HCT116 (cell line): ENCODE results near the gene MOB3A. TPM values are rescaled to one million over a fixed set of nuclear protein-coding genes. Genes with fewer than 3 reads are reported as not detected.

Experiments
- ATAC-seq: fragments of 200-7000 bp; cut with Tn5 transposase; 2 replicates; pipeline ENCODE4 v1.9.1; 2020; ENCODE audit warnings: mild to moderate bottlenecking, moderate library complexity
- BruUV-seq: library from RNA; stranded (reverse); fragments of 400-500 nt; replicated peaks from 2 replicates; lab custom pipeline; 2021; lab: Mats Ljungman, UMichigan
- CTCF ChIA-PET: fragments of 300-600 bp; sonication (Branson Sonifier 250); formaldehyde crosslinking; loops from one replicate; lab custom pipeline; 2021; ENCODE audit warnings: antibody characterized with exemption; lab: Charles Lee
- POLR2A ChIA-PET: fragments of 300-600, 350-600 bp; sonication (Branson Sonifier 250); formaldehyde crosslinking; loops from one replicate; lab custom pipeline; 2021; ENCODE audit warnings: antibody characterized with exemption; lab: Charles Lee
- RAD21 ChIA-PET, 2 experiments: fragments of 300-600 bp; sonication (Branson Sonifier 250); formaldehyde crosslinking; loops; one replicate each; lab custom pipeline; 2023; ENCODE audit warnings: low total read pairs in 2 of 2; ENCODE audit not compliant: uncharacterized antibody in 2 of 2, unreplicated experiment in 2 of 2, low non-redundant PET in 1 of 2; lab: Charles Lee
- DNase-seq: peaks from one replicate; pipeline ENCODE4 v3.0.0-alpha.2; 2010; ENCODE audit warnings: low read depth, low spot score
- H2AFZ ChIP-seq: fragments of 200-600 bp; shearing (Covaris generic), sonication (generic); 2 replicates; pipeline ENCODE4 v1.6.1; 2017; ENCODE audit warnings: low read depth, mixed run types, mixed read lengths, antibody characterized with exemption, low read length; ENCODE audit not compliant: poor library complexity, severe bottlenecking
- H3K27ac ChIP-seq: 2 replicates; pipeline ENCODE4 v1.5.1; 2012; ENCODE audit warnings: low read depth, low read length
- H3K27me3 ChIP-seq: fragments of 200-600 bp; sonication (generic); 2 replicates; pipeline ENCODE4 v1.6.1; 2016; ENCODE audit warnings: mixed run types, low read length, mixed read lengths; ENCODE audit not compliant: insufficient read depth
- H3K36me3 ChIP-seq, 2 experiments: fragments of 200-500 bp in 1 of 2; fragments of 200-600 bp in 1 of 2; sonication (Bioruptor generic) in 1 of 2; sonication (generic) in 1 of 2; 2 replicates each; pipeline versions ENCODE4 v1.5.1 to v1.6.1; 2014 to 2016; ENCODE audit warnings: low read length in 2 of 2, inconsistent platforms in 1 of 2, mixed read lengths in 1 of 2, mixed run types in 1 of 2; ENCODE audit not compliant: insufficient read depth in 2 of 2, control insufficient read depth in 1 of 2
- H3K4me1 ChIP-seq, 2 experiments: fragments of 200-600 bp in 1 of 2; sonication (generic) in 1 of 2; 2 replicates each; pipeline versions ENCODE4 v1.5.1 to v1.6.1; 2012 to 2017; ENCODE audit warnings: low read length in 2 of 2, inconsistent platforms in 1 of 2, mild to moderate bottlenecking in 1 of 2, mixed read lengths in 1 of 2, mixed run types in 1 of 2, moderate library complexity in 1 of 2; ENCODE audit not compliant: insufficient read depth in 2 of 2, control insufficient read depth in 1 of 2
- H3K4me2 ChIP-seq: fragments of 200-600 bp; sonication (generic); 2 replicates; pipeline ENCODE4 v1.6.1; 2017; ENCODE audit warnings: mixed run types, low read length, mixed read lengths
- H3K4me3 ChIP-seq, 2 experiments: fragments of 200-600 bp in 1 of 2; sonication (generic) in 1 of 2; replicated peaks in 1 of 2; 2 replicates each; pipeline ENCODE4 v1.5.1; 2011 to 2016; ENCODE audit warnings: low read length in 2 of 2, control low read depth in 1 of 2, low read depth in 1 of 2, mild to moderate bottlenecking in 1 of 2, mixed read lengths in 1 of 2, mixed run types in 1 of 2
- H3K79me2 ChIP-seq: fragments of 200-600 bp; sonication (generic); 2 replicates; pipeline ENCODE4 v1.6.1; 2017; ENCODE audit warnings: mild to moderate bottlenecking, mixed run types, low read length, moderate library complexity, mixed read lengths; ENCODE audit not compliant: insufficient read depth
- H3K9ac ChIP-seq: fragments of 200-600 bp; sonication (generic); 2 replicates; pipeline ENCODE4 v1.6.1; 2016; ENCODE audit warnings: low read length, mixed read lengths
- H3K9me2 ChIP-seq: fragments of 200-600 bp; sonication (generic), shearing (Covaris generic); 2 replicates; pipeline ENCODE4 v1.6.1; 2017; ENCODE audit warnings: mixed run types, mild to moderate bottlenecking, moderate library complexity; ENCODE audit not compliant: insufficient read depth
- H3K9me3 ChIP-seq, 2 experiments: fragments of 200-500 bp in 1 of 2; fragments of 200-600 bp in 1 of 2; sonication (Bioruptor generic) in 1 of 2; sonication (generic) in 1 of 2; 2 replicates each; pipeline ENCODE4 v1.6.1; 2014 to 2017; ENCODE audit warnings: low read length in 2 of 2, mixed read lengths in 2 of 2, inconsistent platforms in 1 of 2, low read depth in 1 of 2, mild to moderate bottlenecking in 1 of 2, mixed run types in 1 of 2, moderate library complexity in 1 of 2; ENCODE audit not compliant: control insufficient read depth in 1 of 2, insufficient read depth in 1 of 2
- H4K20me1 ChIP-seq: fragments of 200-600 bp; sonication (generic), shearing (Covaris generic); 2 replicates; pipeline ENCODE4 v1.6.1; 2017; ENCODE audit warnings: mixed run types, mild to moderate bottlenecking, moderate library complexity; ENCODE audit not compliant: insufficient read depth
- CBX3 ChIP-seq: IDR thresholded peaks from 2 replicates; pipeline ENCODE4 v1.6.1; 2012; ENCODE audit warnings: low read depth
- CEBPB ChIP-seq: IDR thresholded peaks from 2 replicates; pipeline ENCODE4 v1.6.1; 2012; ENCODE audit warnings: low read depth
- EGR1 ChIP-seq: IDR thresholded peaks from 2 replicates; pipeline ENCODE4 v1.6.1; 2012; ENCODE audit warnings: low read depth
- ELF1 ChIP-seq: IDR thresholded peaks from 2 replicates; pipeline ENCODE4 v1.6.1; 2012; ENCODE audit warnings: low read depth, borderline replicate concordance
- EZH2 ChIP-seq: fragments of 200-600 bp; sonication (generic); IDR thresholded peaks from 2 replicates; pipeline ENCODE4 v1.6.1; 2017; ENCODE audit warnings: antibody characterized with exemption, mixed run types
- EZH2phosphoT487 ChIP-seq: fragments of 200-600 bp; IDR thresholded peaks from 2 replicates; pipeline ENCODE4 v1.6.1; 2018; ENCODE audit warnings: antibody characterized with exemption, borderline replicate concordance
- POLR2A ChIP-seq: IDR thresholded peaks from 2 replicates; pipeline ENCODE4 v1.7.0; 2011; ENCODE audit warnings: borderline replicate concordance; ENCODE audit not compliant: insufficient read depth, insufficient read length; ENCODE audit errors: extremely low read depth
- POLR2AphosphoS5 ChIP-seq: IDR thresholded peaks from 2 replicates; pipeline ENCODE4 v1.6.1; 2011; ENCODE audit warnings: mild to moderate bottlenecking, low read depth, low read length, moderate library complexity
- RAD21 ChIP-seq: IDR thresholded peaks from 2 replicates; pipeline ENCODE4 v1.6.1; 2012; ENCODE audit warnings: low read depth, mild to moderate bottlenecking
- SP1 ChIP-seq: IDR thresholded peaks from 2 replicates; pipeline ENCODE4 v1.6.1; 2012; ENCODE audit warnings: low read depth
- TCF7L2 ChIP-seq: IDR thresholded peaks from 2 replicates; pipeline ENCODE4 v1.7.0; 2011; ENCODE audit warnings: borderline replicate concordance, inconsistent platforms; ENCODE audit not compliant: insufficient read depth, insufficient read length; ENCODE audit errors: extremely low read depth
- YY1 ChIP-seq: IDR thresholded peaks from 2 replicates; pipeline ENCODE4 v1.6.1; 2011; ENCODE audit warnings: low read length, low read depth, moderate library complexity, mild to moderate bottlenecking; ENCODE audit not compliant: insufficient replicate concordance; ENCODE audit errors: extremely low read depth
- ZFX ChIP-seq: fragments of 450-650 bp; IDR thresholded peaks from 2 replicates; pipeline ENCODE4 v1.6.1; 2017
- ZNF274 ChIP-seq: fragments of 200-500 bp; sonication (Bioruptor generic); IDR thresholded peaks from 2 replicates; pipeline ENCODE4 v1.6.1; 2014; ENCODE audit warnings: mild to moderate bottlenecking, low read depth, low read length, inconsistent platforms
- intact Hi-C: fragments of 100-400 bp; cut with micrococcal nuclease; formaldehyde crosslinking; loops from 2 replicates; pipeline ENCODE4 v1.10.0; 2022
- total RNA-seq: library from RNA; stranded (reverse); gene quantifications from one replicate; pipeline ENCODE4 v1.2.1, GENCODE V29; 2021; ENCODE audit not compliant: unreplicated experiment
- TF ChIP-seq, protein P1 (sequence below), 3 experiments: fragments of 200-600 bp in 1 of 3; sonication (generic) in 1 of 3; IDR thresholded peaks in 2 of 3; conservative IDR thresholded peaks in 1 of 3; 2 replicates each; pipeline ENCODE4 v1.5.1; 2012 to 2017; ENCODE audit warnings: low read depth in 2 of 3, low read length in 2 of 3, antibody characterized with exemption in 1 of 3, borderline replicate concordance in 1 of 3, control low read depth in 1 of 3, mild to moderate bottlenecking in 1 of 3, mixed read lengths in 1 of 3, mixed run types in 1 of 3, moderate library complexity in 1 of 3; ENCODE audit not compliant: insufficient read depth in 1 of 3
- TF ChIP-seq, protein P2 (sequence below): IDR thresholded peaks from 2 replicates; pipeline ENCODE4 v1.6.1; 2012
- TF ChIP-seq, protein P3 (sequence below): IDR thresholded peaks from 2 replicates; pipeline ENCODE4 v1.6.1; 2012; ENCODE audit warnings: low read depth
- TF ChIP-seq, protein P4 (sequence below): IDR thresholded peaks from 2 replicates; pipeline ENCODE4 v1.6.1; 2011; ENCODE audit warnings: mild to moderate bottlenecking, low read length, moderate library complexity; ENCODE audit not compliant: insufficient replicate concordance; ENCODE audit errors: extremely low read depth

MOB3A gene
- total RNA-seq, 1 experiment from 2014 or later = 32.1 TPM

DNA sequence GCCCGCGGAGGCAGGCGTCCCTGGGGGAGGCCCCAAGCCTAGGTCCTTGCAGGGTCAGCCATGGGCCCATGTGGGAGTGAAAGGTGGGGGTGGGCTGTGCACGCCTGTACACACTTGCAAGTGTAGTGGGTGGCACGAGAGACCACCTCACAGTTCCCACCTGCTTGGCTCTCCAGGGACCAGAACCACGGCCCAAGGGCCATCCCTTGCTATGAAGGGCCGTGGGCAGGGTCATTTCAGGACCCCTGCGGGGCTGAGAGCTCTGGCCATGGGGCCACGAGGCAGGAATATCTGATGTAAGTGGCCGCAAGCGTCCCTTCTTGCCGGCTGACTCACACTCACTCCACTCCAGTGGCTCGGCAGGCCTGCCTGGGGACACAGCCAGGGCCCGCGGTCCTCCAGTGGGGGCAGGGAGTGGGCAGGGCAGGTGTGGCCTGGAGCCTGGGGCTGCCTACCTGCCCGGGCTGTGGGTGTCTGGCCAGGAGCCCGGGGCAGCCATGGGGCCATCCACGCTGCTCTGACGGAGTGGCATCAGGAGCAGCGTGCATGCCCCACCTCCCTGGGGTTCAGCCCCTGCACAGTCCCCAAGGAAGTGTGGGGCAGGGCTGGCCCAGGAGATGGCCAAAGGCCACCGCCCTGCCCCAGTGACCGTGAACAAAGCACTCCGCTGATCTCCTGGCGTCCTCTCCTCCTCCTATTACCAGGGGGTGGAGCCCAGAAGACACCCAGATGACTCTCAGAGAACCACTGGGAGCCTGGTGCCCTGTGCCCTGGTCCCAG is 36.5 kb downstream of the MOB3A start:
- H3K4me1 ChIP-seq = peaks cover 64 to 82% of the 10 kb centered on the region in 2 experiments
- ATAC-seq = peak; percentile 57
- H3K79me2 ChIP-seq = no peaks in the 10 kb centered on the region
- POLR2A ChIA-PET = interaction anchor here (0.6 to 3.0 kb wide), 12 partner anchors 9 to 314 kb away, joined by 3 to 17 read pairs (median 5); partner anchors contain the start of gene MKNK2
- CTCF ChIA-PET = interaction anchor here (1.0 kb wide), 1 partner anchor 130 kb away, joined by 3 read pairs; no protein-coding TSS in a partner anchor
- intact Hi-C loops = loop anchor here (10.0 kb wide), 1 partner anchor 125 kb away; no protein-coding TSS in a partner anchor
- no peaks in the 10 kb centered on the region for H3K36me3 ChIP-seq
- H3K9me2 ChIP-seq = no peaks in the 10 kb centered on the region
- RAD21 ChIA-PET = no interaction called here
- peak overlapping the region; percentile 82 for H3K9ac ChIP-seq
- no peaks in the 10 kb centered on the region for H4K20me1 ChIP-seq
- peak overlapping the region; percentile 95 for H3K4me2 ChIP-seq
- H3K4me3 ChIP-seq = peak overlapping the region; percentile 63 to 71
- DNase-seq = peak; percentile 83
- H3K9me3 ChIP-seq = no peaks in the 10 kb centered on the region
- H3K27ac ChIP-seq = peak overlapping the region; percentile 99
- BruUV-seq = TSS peak; percentile 60
- no peak overlapping the region for H2AFZ ChIP-seq
- H3K27me3 ChIP-seq = no peaks in the 10 kb centered on the region
- TF ChIP-seq, protein P1, sequence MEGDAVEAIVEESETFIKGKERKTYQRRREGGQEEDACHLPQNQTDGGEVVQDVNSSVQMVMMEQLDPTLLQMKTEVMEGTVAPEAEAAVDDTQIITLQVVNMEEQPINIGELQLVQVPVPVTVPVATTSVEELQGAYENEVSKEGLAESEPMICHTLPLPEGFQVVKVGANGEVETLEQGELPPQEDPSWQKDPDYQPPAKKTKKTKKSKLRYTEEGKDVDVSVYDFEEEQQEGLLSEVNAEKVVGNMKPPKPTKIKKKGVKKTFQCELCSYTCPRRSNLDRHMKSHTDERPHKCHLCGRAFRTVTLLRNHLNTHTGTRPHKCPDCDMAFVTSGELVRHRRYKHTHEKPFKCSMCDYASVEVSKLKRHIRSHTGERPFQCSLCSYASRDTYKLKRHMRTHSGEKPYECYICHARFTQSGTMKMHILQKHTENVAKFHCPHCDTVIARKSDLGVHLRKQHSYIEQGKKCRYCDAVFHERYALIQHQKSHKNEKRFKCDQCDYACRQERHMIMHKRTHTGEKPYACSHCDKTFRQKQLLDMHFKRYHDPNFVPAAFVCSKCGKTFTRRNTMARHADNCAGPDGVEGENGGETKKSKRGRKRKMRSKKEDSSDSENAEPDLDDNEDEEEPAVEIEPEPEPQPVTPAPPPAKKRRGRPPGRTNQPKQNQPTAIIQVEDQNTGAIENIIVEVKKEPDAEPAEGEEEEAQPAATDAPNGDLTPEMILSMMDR (IDR thresholded peaks at IDR 0.05 in 2 of 3, conservative IDR thresholded peaks at IDR 0.05 in 1 of 3; ENCODE audit: borderline replicate concordance in 1 of 3, insufficient read depth in 1 of 3, low read depth in 2 of 3, low read length in 2 of 3) = no peak
- TF ChIP-seq EZH2phosphoT487 (no peak), CEBPB (no peak), ZFX (peak; percentile 34; the same call in 1 of the 2 replicates), POLR2A (peak; percentile 13), EGR1 (no peak), EZH2 (no peak), CBX3 (no peak), SP1 (no peak), ELF1 (no peak), ZNF274 (no peak), YY1 (no peak), RAD21 (no peak), TCF7L2 (peak; percentile 89), POLR2AphosphoS5 (peak; percentile 72)
- TF ChIP-seq, protein P2, sequence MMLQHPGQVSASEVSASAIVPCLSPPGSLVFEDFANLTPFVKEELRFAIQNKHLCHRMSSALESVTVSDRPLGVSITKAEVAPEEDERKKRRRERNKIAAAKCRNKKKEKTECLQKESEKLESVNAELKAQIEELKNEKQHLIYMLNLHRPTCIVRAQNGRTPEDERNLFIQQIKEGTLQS = no peak
- TF ChIP-seq, protein P3, sequence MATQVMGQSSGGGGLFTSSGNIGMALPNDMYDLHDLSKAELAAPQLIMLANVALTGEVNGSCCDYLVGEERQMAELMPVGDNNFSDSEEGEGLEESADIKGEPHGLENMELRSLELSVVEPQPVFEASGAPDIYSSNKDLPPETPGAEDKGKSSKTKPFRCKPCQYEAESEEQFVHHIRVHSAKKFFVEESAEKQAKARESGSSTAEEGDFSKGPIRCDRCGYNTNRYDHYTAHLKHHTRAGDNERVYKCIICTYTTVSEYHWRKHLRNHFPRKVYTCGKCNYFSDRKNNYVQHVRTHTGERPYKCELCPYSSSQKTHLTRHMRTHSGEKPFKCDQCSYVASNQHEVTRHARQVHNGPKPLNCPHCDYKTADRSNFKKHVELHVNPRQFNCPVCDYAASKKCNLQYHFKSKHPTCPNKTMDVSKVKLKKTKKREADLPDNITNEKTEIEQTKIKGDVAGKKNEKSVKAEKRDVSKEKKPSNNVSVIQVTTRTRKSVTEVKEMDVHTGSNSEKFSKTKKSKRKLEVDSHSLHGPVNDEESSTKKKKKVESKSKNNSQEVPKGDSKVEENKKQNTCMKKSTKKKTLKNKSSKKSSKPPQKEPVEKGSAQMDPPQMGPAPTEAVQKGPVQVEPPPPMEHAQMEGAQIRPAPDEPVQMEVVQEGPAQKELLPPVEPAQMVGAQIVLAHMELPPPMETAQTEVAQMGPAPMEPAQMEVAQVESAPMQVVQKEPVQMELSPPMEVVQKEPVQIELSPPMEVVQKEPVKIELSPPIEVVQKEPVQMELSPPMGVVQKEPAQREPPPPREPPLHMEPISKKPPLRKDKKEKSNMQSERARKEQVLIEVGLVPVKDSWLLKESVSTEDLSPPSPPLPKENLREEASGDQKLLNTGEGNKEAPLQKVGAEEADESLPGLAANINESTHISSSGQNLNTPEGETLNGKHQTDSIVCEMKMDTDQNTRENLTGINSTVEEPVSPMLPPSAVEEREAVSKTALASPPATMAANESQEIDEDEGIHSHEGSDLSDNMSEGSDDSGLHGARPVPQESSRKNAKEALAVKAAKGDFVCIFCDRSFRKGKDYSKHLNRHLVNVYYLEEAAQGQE = no peak
- TF ChIP-seq, protein P4, sequence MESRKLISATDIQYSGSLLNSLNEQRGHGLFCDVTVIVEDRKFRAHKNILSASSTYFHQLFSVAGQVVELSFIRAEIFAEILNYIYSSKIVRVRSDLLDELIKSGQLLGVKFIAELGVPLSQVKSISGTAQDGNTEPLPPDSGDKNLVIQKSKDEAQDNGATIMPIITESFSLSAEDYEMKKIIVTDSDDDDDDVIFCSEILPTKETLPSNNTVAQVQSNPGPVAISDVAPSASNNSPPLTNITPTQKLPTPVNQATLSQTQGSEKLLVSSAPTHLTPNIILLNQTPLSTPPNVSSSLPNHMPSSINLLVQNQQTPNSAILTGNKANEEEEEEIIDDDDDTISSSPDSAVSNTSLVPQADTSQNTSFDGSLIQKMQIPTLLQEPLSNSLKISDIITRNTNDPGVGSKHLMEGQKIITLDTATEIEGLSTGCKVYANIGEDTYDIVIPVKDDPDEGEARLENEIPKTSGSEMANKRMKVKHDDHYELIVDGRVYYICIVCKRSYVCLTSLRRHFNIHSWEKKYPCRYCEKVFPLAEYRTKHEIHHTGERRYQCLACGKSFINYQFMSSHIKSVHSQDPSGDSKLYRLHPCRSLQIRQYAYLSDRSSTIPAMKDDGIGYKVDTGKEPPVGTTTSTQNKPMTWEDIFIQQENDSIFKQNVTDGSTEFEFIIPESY = no peak
